Measurements from ENCODE around the gene ACACA.
A peak's percentile ranks its signal among the peaks of the same experiment; 100 is the strongest.

ACACA gene

GRCh38 chr17:37340804-37341203, 65.8 kb downstream of the ACACA start:
- DNase-seq: no peak

- no peak for DNase-seq
Measured at GRCh38 chr17:37339321-37339720, 67.3 kb downstream of the ACACA start.

GRCh38 chr17:37338847-37339246, 67.8 kb downstream of the ACACA start:
- DNase-seq: no peak

GRCh38 chr17:37327341-37328090, 79.1 kb downstream of the ACACA start:
- no peak for DNase-seq

- DNase-seq: no peak
Measured at GRCh38 chr17:37322826-37323561, 83.6 kb downstream of the ACACA start.

- DNase-seq: no peak
Measured at GRCh38 chr17:37322106-37322505, 84.5 kb downstream of the ACACA start.

GRCh38 chr17:37318931-37319594, 87.6 kb downstream of the ACACA start:
- no peak for DNase-seq

GRCh38 chr17:37317867-37318266, 88.8 kb downstream of the ACACA start:
- no peak for DNase-seq

GRCh38 chr17:37315601-37316000, 91.0 kb downstream of the ACACA start:
- DNase-seq: no peak

- no peak for DNase-seq
Measured at GRCh38 chr17:37312137-37312923, 94.3 kb downstream of the ACACA start.

- DNase-seq: no peak
Measured at GRCh38 chr17:37310940-37311339, 95.7 kb downstream of the ACACA start.

- no peak for DNase-seq
Measured at GRCh38 chr17:37309051-37309450, 97.6 kb downstream of the ACACA start.

- no peak for DNase-seq
Measured at GRCh38 chr17:37305406-37305905, 101.2 kb downstream of the ACACA start.

- no peak for DNase-seq
Measured at GRCh38 chr17:37301288-37301687, 105.3 kb downstream of the ACACA start.

GRCh38 chr17:37300683-37301082, 106.0 kb downstream of the ACACA start:
- no peak for DNase-seq

GRCh38 chr17:37299257-37299980, 107.2 kb downstream of the ACACA start:
- DNase-seq: peak; percentile 41

GRCh38 chr17:37295888-37296287, 110.7 kb downstream of the ACACA start:
- DNase-seq: no peak

GRCh38 chr17:37294888-37295287, 111.7 kb downstream of the ACACA start:
- DNase-seq: no peak

GRCh38 chr17:37293770-37294169, 112.9 kb downstream of the ACACA start:
- DNase-seq: no peak

GRCh38 chr17:37292429-37293139, 114.1 kb downstream of the ACACA start:
- DNase-seq: no peak

- no peak for DNase-seq
Measured at GRCh38 chr17:37291351-37291750, 115.3 kb downstream of the ACACA start.

Data from COR-L47 (cell line).